ENCODE results near the gene WDSUB1. TPM values are rescaled to one million over a fixed set of nuclear protein-coding genes. Genes with fewer than 3 reads are reported as not detected.

The WDSUB1 gene
- total and polyA plus RNA-seq, 9 of the 15 experiments (the other 6 are each of a cell fraction or from before 2014, with no cell fraction given) = 5.2 to 13.7 (median 9.4) TPM

DNA sequence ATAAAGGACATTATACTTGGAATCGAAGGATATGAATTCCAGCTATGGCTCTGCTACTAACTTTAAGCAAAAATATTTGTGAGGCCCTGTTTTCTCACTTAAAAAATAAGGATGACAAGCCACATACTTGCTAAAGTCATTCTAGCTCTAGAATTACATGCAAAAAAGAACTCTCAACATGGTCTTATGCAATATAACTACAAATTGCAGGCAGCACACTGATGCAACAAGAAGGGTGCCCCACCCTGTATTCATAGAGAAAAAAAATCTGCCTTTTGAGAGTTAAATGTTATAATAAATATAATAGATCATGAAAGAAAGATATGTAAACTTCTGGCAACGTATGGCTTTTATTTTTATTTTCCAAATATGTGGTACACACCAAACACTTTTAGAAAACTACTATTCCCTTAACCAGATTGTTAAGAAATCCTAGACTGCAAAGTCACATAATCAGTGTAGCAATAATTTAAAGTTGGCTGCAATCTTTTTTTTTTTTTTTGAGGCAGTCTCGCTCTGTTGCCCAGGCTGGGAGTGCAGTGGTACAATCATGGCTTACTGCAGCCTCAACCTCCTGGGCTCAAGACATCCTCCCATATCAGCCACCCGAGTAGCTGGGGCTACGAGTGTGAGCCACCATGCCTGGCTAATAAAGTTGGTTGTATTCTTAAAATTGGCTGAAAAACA lies 40.2 kb upstream of the WDSUB1 start:
- POLR2A ChIA-PET = interaction anchor here (0.7 kb wide), 1 partner anchor 9 kb away, joined by 3 read pairs; no protein-coding TSS in a partner anchor
- CTCF ChIA-PET (ENCODE audit: low intra/inter-chr PET ratio) = no interaction called here
- DNase-seq (ENCODE audit: extremely low read depth in 1 of 4, low spot score in 3 of 4) (no peak), FAIRE-seq (peak; percentile 48), ATAC-seq (peak; percentile 76)
- no peak overlapping the region for H2AFZ ChIP-seq (ENCODE audit: low read depth, low read length)
- H3K4me1 ChIP-seq (replicated peaks in 1 of 2; ENCODE audit: control insufficient read depth in 2 of 2, insufficient read depth in 2 of 2, low read length in 2 of 2) = no peaks in the 10 kb centered on the region
- no peak overlapping the region for H3K27ac ChIP-seq (ENCODE audit: extremely low read depth, low read depth, low read length)
- H4K20me1 ChIP-seq (replicated peaks; ENCODE audit: control insufficient read depth, insufficient read depth, low read length) = no peaks in the 10 kb centered on the region
- no peaks in the 10 kb centered on the region for H3K36me3 ChIP-seq (ENCODE audit: control insufficient read depth, insufficient read depth, low read length)
- no peak overlapping the region for H3K4me2 ChIP-seq (ENCODE audit: insufficient read depth, low read length)
- intact Hi-C loops (cut with micrococcal nuclease) (no loop called here), in situ Hi-C loops (cut with MboI) (no loop called here)
- H3K4me3 ChIP-seq = no peak overlapping the region
- H3K9me1 ChIP-seq (ENCODE audit: control insufficient read depth, insufficient read depth, low read length) = no peaks in the 10 kb centered on the region
- 51% methylated on average over 5 of the region's 5 CpGs for WGBS (ENCODE audit: insufficient coverage, low coverage, missing lambda C conversion rate)
- BruUV-seq (replicated peaks) = no TSS peak
- H3K9ac ChIP-seq (ENCODE audit: insufficient read depth in 1 of 2, low read depth in 2 of 2, low read length in 2 of 2) = no peak overlapping the region
- H3K9me3 ChIP-seq (replicated peaks; ENCODE audit: control insufficient read depth, insufficient read depth, low read depth, low read length) = no peaks in the 10 kb centered on the region
- H3K27me3 ChIP-seq (ENCODE audit: control insufficient read depth in 2 of 2, insufficient read depth in 2 of 2, low read length in 2 of 2) = no peaks in the 10 kb centered on the region
- H3K79me2 ChIP-seq (ENCODE audit: control insufficient read depth, insufficient read depth, low read length) = no peaks in the 10 kb centered on the region
- no peak for TF ChIP-seq PTBP1 (IDR thresholded peaks at IDR 0.05; ENCODE audit: low read depth, low read length)
- TF ChIP-seq, protein P1, sequence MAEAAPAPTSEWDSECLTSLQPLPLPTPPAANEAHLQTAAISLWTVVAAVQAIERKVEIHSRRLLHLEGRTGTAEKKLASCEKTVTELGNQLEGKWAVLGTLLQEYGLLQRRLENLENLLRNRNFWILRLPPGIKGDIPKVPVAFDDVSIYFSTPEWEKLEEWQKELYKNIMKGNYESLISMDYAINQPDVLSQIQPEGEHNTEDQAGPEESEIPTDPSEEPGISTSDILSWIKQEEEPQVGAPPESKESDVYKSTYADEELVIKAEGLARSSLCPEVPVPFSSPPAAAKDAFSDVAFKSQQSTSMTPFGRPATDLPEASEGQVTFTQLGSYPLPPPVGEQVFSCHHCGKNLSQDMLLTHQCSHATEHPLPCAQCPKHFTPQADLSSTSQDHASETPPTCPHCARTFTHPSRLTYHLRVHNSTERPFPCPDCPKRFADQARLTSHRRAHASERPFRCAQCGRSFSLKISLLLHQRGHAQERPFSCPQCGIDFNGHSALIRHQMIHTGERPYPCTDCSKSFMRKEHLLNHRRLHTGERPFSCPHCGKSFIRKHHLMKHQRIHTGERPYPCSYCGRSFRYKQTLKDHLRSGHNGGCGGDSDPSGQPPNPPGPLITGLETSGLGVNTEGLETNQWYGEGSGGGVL (CRISPR knock-in tag; IDR thresholded peaks at IDR 0.05) = no peak
- TF ChIP-seq ZNF239 (CRISPR knock-in tag; IDR thresholded peaks at IDR 0.05) = no peak
- TF ChIP-seq, protein P2, sequence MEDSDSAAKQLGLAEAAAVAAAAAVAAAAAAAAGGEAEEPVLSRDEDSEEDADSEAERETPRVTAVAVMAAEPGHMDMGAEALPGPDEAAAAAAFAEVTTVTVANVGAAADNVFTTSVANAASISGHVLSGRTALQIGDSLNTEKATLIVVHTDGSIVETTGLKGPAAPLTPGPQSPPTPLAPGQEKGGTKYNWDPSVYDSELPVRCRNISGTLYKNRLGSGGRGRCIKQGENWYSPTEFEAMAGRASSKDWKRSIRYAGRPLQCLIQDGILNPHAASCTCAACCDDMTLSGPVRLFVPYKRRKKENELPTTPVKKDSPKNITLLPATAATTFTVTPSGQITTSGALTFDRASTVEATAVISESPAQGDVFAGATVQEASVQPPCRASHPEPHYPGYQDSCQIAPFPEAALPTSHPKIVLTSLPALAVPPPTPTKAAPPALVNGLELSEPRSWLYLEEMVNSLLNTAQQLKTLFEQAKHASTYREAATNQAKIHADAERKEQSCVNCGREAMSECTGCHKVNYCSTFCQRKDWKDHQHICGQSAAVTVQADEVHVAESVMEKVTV (CRISPR knock-in tag; IDR thresholded peaks at IDR 0.05) = no peak
- TF ChIP-seq BDP1 (IDR thresholded peaks at IDR 0.05; ENCODE audit: insufficient read depth, insufficient read length) = no peak
- TF ChIP-seq, protein P3, sequence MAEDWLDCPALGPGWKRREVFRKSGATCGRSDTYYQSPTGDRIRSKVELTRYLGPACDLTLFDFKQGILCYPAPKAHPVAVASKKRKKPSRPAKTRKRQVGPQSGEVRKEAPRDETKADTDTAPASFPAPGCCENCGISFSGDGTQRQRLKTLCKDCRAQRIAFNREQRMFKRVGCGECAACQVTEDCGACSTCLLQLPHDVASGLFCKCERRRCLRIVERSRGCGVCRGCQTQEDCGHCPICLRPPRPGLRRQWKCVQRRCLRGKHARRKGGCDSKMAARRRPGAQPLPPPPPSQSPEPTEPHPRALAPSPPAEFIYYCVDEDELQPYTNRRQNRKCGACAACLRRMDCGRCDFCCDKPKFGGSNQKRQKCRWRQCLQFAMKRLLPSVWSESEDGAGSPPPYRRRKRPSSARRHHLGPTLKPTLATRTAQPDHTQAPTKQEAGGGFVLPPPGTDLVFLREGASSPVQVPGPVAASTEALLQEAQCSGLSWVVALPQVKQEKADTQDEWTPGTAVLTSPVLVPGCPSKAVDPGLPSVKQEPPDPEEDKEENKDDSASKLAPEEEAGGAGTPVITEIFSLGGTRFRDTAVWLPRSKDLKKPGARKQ (CRISPR knock-in tag; IDR thresholded peaks at IDR 0.05) = no peak
- no peak for TF ChIP-seq TFAM (CRISPR knock-in tag; conservative IDR thresholded peaks at IDR 0.05)
- TF ChIP-seq, protein P4, sequence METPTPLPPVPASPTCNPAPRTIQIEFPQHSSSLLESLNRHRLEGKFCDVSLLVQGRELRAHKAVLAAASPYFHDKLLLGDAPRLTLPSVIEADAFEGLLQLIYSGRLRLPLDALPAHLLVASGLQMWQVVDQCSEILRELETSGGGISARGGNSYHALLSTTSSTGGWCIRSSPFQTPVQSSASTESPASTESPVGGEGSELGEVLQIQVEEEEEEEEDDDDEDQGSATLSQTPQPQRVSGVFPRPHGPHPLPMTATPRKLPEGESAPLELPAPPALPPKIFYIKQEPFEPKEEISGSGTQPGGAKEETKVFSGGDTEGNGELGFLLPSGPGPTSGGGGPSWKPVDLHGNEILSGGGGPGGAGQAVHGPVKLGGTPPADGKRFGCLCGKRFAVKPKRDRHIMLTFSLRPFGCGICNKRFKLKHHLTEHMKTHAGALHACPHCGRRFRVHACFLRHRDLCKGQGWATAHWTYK (CRISPR knock-in tag; IDR thresholded peaks at IDR 0.05) = no peak
- no peak for TF ChIP-seq SNIP1 (IDR thresholded peaks at IDR 0.05; ENCODE audit: low read depth)
- peak; percentile 79 to 86; a peak in 2 of 4 replicates for TF ChIP-seq TRIM24 (IDR thresholded peaks at IDR 0.05)
- no peak for TF ChIP-seq MAZ (CRISPR knock-in tag; conservative IDR thresholded peaks at IDR 0.05 in 1 of 2, IDR thresholded peaks at IDR 0.05 in 1 of 2)
- TF ChIP-seq, protein P5, sequence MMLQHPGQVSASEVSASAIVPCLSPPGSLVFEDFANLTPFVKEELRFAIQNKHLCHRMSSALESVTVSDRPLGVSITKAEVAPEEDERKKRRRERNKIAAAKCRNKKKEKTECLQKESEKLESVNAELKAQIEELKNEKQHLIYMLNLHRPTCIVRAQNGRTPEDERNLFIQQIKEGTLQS (IDR thresholded peaks at IDR 0.05) = peak; percentile 74; the same call in 1 of the 2 replicates
- TF ChIP-seq, protein P5 (CRISPR knock-in tag; conservative IDR thresholded peaks at IDR 0.05) = no peak
- no peak for TF ChIP-seq SRSF7 (optimal IDR thresholded peaks at IDR 0.05; ENCODE audit: low read depth, low read length)
- TF ChIP-seq CEBPB (tag; IDR thresholded peaks at IDR 0.05) = peak; percentile 86

All from K562 (cell line).